Measurements from ENCODE around the gene ZDHHC20. TPM values are rescaled to one million over a fixed set of nuclear protein-coding genes. Genes with fewer than 3 reads are reported as not detected.

Gene ZDHHC20
- total RNA-seq, 2 experiments from 2014 or later: 40.2 to 44.9 TPM

DNA sequence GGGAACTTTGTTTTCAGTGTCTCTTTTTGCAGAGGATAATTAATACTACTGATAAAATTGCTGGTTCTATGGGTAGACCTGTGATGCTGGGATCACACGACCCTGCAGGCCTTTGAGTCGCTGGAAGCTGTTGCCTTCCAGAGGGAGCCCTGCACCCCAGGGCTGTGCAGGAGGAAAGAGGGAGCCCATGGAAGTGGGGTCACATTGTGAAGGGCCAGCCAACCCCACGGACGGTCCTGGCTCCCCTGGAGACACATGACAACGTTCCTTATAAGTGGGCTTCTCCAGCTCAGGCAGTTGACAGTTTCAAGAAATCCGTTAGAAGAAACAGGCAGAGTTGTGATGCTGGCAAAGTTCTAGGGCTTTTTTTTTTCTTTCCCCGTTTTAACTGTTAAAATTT, 98.0 kb downstream of the ZDHHC20 start:
- H3K27me3 Mint-ChIP-seq: no peaks in the 10 kb centered on the region
- H3K27ac Mint-ChIP-seq: no peak overlapping the region
- ChIA-PET CTCF (no interaction called here), POLR2A (no interaction called here)
- intact Hi-C loops (cut with DNase I, micrococcal nuclease): no loop called here
- no peaks in the 10 kb centered on the region for H3K9me3 Mint-ChIP-seq (ENCODE audit: low read depth)
- DNase-seq (no peak), ATAC-seq (no peak)
- peaks cover 7% of the 10 kb centered on the region for H3K4me1 Mint-ChIP-seq
- H3K4me3 Mint-ChIP-seq: no peak overlapping the region
- no peaks in the 10 kb centered on the region for H3K36me3 Mint-ChIP-seq (ENCODE audit: low read depth)

DNA sequence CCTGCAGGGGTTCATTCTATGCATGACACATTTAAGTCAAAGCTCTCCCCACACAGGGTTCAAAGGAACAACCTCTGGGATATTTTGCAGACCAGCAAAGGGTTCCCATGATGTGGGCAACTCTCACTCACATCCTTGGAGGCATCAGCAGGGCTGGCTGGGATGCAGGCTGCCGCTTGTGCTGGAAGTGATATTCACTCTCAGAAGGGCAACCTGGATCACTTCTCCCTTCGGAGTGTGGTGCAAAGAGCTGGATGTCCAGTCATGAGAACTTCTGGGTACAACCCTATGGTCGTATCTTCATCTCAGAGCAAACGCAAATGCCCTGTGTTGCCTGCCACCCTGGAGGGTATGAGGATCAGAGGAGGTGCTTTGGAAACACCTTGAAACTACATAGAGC, 98.6 kb downstream of the ZDHHC20 start:
- Mint-ChIP-seq H3K4me3 (no peak overlapping the region), H3K4me1 (peaks cover 3% of the 10 kb centered on the region), H3K36me3 (ENCODE audit: low read depth) (no peaks in the 10 kb centered on the region), H3K9me3 (ENCODE audit: low read depth) (no peaks in the 10 kb centered on the region), H3K27ac (no peak overlapping the region), H3K27me3 (no peaks in the 10 kb centered on the region)
- CTCF ChIA-PET: interaction anchor here (0.7 kb wide), 1 partner anchor 1726 kb away, joined by 3 read pairs; no protein-coding TSS in a partner anchor
- POLR2A ChIA-PET: no interaction called here
- intact Hi-C loops (cut with DNase I, micrococcal nuclease): no loop called here
- ATAC-seq (no peak), DNase-seq (no peak)

DNA sequence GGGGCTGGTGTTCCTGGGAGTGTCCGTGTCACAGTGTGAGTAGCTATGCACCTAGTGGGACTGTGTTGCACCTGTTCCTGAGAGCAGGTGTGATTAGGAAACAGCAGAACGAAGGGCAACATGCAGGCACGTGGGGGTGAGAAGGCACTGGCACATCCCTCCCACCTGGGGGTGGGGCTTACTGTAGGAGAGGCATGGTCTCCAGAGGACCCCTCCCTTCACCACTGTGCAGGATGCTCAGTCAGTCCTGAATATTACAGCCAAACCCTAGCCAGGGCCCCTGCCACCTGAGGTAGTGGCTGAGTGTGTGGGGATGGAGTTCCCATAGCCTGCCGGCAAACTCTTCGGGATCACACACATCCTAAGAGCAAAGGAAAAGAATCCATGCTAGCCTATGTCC, 99.2 kb downstream of the ZDHHC20 start:
- POLR2A ChIA-PET: no interaction called here
- CTCF ChIA-PET: interaction anchor here (0.7 kb wide), 1 partner anchor 1726 kb away, joined by 3 read pairs; no protein-coding TSS in a partner anchor
- Mint-ChIP-seq H3K4me1 (no peaks in the 10 kb centered on the region), H3K9me3 (ENCODE audit: low read depth) (no peaks in the 10 kb centered on the region), H3K27me3 (no peaks in the 10 kb centered on the region), H3K36me3 (ENCODE audit: low read depth) (no peaks in the 10 kb centered on the region), H3K4me3 (no peak overlapping the region), H3K27ac (no peak overlapping the region)
- no peak for ATAC-seq
- intact Hi-C loops (cut with DNase I, micrococcal nuclease): no loop called here
- DNase-seq: no peak

DNA sequence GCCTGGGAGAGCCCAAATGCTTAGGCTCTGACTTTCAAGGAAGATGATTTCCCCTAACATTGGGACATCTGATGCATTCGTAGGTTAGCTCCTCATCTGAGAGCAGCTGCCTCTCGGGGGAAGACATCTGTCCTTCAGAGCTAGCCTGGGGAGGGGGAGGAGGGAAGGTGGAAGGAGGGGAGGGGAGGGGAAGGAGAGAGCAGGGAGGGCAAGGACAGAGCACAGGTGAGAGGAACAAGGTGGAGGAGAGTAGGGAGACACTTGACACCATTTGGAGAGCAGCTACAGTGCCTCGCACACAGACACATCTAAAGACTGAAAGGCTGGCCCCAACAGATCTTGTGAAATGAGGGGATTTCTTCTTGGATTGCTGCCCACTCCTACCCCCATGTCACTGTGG, 103.8 kb downstream of the ZDHHC20 start:
- no peaks in the 10 kb centered on the region for H3K9me3 Mint-ChIP-seq (ENCODE audit: low read depth)
- H3K4me1 Mint-ChIP-seq: no peaks in the 10 kb centered on the region
- ChIA-PET POLR2A (no interaction called here), CTCF (no interaction called here)
- no peaks in the 10 kb centered on the region for H3K27me3 Mint-ChIP-seq
- intact Hi-C loops (cut with DNase I, micrococcal nuclease): no loop called here
- no peak for DNase-seq
- H3K4me3 Mint-ChIP-seq: no peak overlapping the region
- no peaks in the 10 kb centered on the region for H3K36me3 Mint-ChIP-seq (ENCODE audit: low read depth)
- no peak overlapping the region for H3K27ac Mint-ChIP-seq
- ATAC-seq: no peak

DNA sequence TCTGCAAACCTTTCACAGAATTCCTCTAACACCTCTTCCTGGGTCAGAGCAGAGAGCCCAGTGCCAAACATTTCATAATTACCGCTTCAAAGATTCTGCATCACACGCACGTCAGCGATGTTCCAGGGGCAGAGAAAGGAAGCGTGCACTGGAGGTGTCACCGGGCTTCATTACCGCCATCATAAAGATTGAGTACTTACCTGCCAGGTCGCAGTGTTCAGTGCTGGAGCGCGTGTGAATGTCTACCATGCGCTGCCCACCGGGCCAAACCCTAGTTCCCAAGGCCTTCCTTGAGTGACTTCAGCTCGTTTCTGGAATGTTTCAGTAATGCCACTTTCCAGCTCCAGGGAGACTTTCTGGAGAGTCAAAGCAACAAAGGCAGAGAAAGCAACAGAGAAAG, 104.4 kb downstream of the ZDHHC20 start:
- Mint-ChIP-seq H3K4me1 (no peaks in the 10 kb centered on the region), H3K4me3 (no peak overlapping the region), H3K9me3 (ENCODE audit: low read depth) (no peaks in the 10 kb centered on the region), H3K27ac (no peak overlapping the region), H3K36me3 (ENCODE audit: low read depth) (no peaks in the 10 kb centered on the region), H3K27me3 (no peaks in the 10 kb centered on the region)
- DNase-seq (no peak), ATAC-seq (no peak)
- ChIA-PET CTCF (no interaction called here), POLR2A (no interaction called here)
- intact Hi-C loops (cut with DNase I, micrococcal nuclease): no loop called here

DNA sequence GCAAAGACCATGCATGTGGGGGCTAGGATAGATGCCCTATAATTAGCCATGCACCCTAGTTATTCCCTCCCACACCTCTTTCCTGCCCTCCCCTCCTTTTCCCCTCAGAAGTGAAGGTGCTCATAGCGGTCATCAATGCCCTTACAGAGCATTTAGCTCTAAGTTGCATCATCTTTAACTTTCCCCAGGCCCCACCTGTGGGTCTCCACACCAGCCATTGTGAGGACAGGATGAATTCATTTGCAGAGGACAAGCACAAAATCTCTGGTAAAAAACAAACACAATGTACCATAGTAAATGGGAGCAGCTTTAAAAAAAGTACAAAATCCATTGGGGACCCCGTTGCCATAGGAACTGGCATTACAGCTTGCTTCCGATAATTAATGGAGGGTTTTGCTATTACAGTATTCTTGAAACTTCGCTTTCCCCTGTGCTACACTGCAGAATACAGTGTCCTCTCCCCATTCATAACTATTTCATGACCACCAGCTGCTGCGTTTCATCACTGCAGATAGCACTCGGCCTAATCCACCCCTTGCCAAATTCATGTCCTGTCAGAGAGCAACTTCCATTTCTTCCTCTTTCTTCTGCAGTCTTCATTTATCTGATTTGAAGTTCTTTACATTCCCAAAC, 110.5 kb downstream of the ZDHHC20 start:
- Mint-ChIP-seq H3K27ac (no peak overlapping the region), H3K27me3 (no peaks in the 10 kb centered on the region), H3K4me1 (peaks cover 14% of the 10 kb centered on the region), H3K4me3 (no peak overlapping the region), H3K36me3 (ENCODE audit: low read depth) (no peaks in the 10 kb centered on the region), H3K9me3 (ENCODE audit: low read depth) (no peaks in the 10 kb centered on the region)
- no peak for DNase-seq
- POLR2A ChIA-PET: no interaction called here
- intact Hi-C loops (cut with DNase I, micrococcal nuclease): no loop called here
- ATAC-seq: no peak
- CTCF ChIA-PET: no interaction called here

DNA sequence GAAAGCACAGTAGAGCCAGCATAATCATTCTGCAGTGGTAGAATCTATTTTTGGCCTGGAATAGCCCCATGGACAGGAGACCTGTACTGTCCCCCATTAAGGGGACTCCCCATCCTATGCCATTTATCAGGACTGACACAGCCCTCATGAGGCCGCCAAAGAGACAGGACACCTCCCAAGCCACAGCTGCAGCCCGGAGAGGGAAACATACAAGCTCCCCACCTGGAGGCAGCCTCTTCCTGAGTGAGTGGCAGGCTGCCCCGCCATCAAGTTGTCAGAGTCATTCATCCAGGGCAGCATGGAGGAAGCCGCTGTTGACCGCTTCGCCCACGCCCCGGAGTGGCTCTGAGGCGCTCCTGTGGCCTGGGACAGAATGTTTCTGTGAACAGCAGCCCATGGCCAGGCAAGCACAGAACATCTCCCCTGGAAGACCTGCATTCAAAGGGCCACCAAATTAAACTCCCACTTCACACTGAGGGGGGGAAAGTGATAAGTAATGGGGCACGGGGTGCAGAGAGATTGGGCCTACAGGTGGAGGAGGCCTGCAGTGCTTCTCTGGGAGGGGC, 111.3 kb downstream of the ZDHHC20 start:
- ATAC-seq (no peak), DNase-seq (no peak)
- Mint-ChIP-seq H3K36me3 (ENCODE audit: low read depth) (no peaks in the 10 kb centered on the region), H3K9me3 (ENCODE audit: low read depth) (no peaks in the 10 kb centered on the region), H3K27ac (no peak overlapping the region), H3K4me1 (peaks cover 21% of the 10 kb centered on the region), H3K4me3 (no peak overlapping the region), H3K27me3 (no peaks in the 10 kb centered on the region)
- intact Hi-C loops (cut with DNase I, micrococcal nuclease): no loop called here
- CTCF ChIA-PET: no interaction called here
- POLR2A ChIA-PET: no interaction called here

DNA sequence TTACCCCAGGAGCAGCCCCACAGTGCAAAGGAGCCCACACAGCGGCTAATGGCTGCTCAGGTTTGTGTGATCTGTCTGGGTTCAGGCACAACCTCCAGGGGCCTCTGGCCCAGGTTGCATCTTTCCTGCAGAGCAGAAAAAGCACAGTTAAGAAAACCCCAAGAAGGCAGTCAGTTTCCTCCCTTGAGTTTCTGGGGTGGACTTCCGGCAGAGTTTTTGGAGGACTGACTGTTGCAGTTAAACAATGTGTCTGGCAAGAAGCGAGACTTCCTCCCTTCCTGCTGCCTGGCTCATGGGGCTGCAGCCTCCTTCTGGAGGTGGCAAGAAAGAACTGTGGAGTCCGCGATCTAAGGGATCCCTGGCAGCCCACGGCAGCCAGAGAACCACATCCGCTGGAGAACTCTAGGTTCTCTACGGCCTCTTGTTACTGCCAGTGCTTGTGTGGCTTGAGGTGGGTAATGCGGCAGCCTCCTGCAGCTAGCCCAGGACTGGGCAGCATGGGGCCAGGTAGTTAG, 114.4 kb downstream of the ZDHHC20 start:
- Mint-ChIP-seq H3K4me1 (peaks cover 22% of the 10 kb centered on the region), H3K4me3 (peak overlapping the region; percentile 57), H3K27me3 (no peaks in the 10 kb centered on the region), H3K27ac (peak overlapping the region; percentile 79), H3K9me3 (ENCODE audit: low read depth) (no peaks in the 10 kb centered on the region), H3K36me3 (ENCODE audit: low read depth) (no peaks in the 10 kb centered on the region)
- POLR2A ChIA-PET: no interaction called here
- intact Hi-C loops (cut with DNase I, micrococcal nuclease): no loop called here
- CTCF ChIA-PET: interaction anchor here (1.4 kb wide), 1 partner anchor 132 kb away, joined by 3 read pairs; no protein-coding TSS in a partner anchor
- DNase-seq (peak; percentile 52), ATAC-seq (peak; percentile 79)

DNA sequence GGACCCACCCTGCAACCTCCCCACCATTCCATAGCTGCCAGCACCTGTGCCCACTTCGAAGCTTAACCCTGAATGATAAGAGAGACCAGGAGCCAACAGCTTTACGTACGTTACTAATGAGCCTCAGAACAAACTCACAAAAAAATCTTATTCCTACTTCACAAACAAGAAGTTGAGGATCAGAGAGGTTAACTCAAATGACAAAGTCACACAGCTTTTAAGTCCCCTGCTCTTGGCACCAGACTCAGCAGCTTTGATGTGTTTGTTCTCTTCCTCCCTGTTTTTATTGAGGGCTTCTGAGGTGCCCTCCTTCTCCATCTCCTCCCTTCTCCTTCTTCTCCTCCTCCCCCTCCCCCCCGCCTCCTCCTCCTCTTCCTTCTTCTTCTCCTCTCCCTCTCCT, 115.4 kb downstream of the ZDHHC20 start:
- CTCF ChIA-PET: interaction anchor here (0.7 to 1.4 kb wide), 3 partner anchors 15 to 134 kb away, joined by 3 read pairs; no protein-coding TSS in a partner anchor
- Mint-ChIP-seq H3K4me1 (peaks cover 22% of the 10 kb centered on the region), H3K4me3 (no peak overlapping the region), H3K27ac (peak overlapping the region; percentile 79), H3K9me3 (ENCODE audit: low read depth) (no peaks in the 10 kb centered on the region), H3K27me3 (no peaks in the 10 kb centered on the region), H3K36me3 (ENCODE audit: low read depth) (no peaks in the 10 kb centered on the region)
- POLR2A ChIA-PET: no interaction called here
- intact Hi-C loops (cut with DNase I, micrococcal nuclease): no loop called here
- DNase-seq: no peak
- ATAC-seq: no peak

DNA sequence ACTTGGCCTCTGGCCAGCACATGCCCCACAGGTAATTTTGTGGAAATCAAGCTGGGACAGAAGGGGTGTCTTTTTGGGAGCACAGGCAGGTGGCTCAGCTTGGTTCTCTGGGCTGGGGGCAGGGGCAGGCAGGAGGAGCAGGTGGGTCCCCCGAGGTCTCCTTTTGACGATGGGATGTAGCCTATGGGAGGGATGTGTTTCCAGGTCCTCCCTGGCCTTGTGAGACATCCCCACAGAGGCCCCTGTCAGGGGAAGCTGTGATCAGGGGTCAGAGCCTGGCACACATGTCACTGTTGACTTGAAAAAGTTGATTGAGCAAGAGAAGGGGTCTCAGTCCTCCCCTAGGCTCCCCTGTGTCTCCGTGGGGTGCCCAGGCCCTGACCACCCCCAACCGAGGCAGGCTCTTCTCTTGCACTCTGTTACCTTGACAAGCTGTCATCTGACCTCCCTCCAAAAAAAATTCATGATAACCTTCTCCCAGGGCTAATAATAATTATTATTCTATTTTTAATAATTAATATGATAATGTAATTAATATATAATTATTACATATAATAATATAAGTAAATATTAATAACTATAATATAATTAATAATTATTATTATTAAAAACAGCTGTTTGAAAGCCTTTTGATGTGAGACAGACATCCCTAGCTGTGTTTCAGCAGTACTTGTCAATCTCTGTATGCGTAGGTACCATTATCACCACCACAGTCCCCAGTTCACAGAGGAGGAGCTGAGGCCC, 116.2 kb downstream of the ZDHHC20 start:
- no peak for DNase-seq
- POLR2A ChIA-PET: interaction anchor here (0.5 kb wide), 1 partner anchor 184 kb away, joined by 4 read pairs; no protein-coding TSS in a partner anchor
- CTCF ChIA-PET: interaction anchor here (0.5 to 1.4 kb wide), 3 partner anchors 14 to 134 kb away, joined by 3 read pairs; no protein-coding TSS in a partner anchor
- H3K27ac Mint-ChIP-seq: no peak overlapping the region
- ATAC-seq: no peak
- peaks cover 22% of the 10 kb centered on the region for H3K4me1 Mint-ChIP-seq
- no peaks in the 10 kb centered on the region for H3K27me3 Mint-ChIP-seq
- intact Hi-C loops (cut with DNase I, micrococcal nuclease): no loop called here
- H3K9me3 Mint-ChIP-seq (ENCODE audit: low read depth): no peaks in the 10 kb centered on the region
- no peak overlapping the region for H3K4me3 Mint-ChIP-seq
- H3K36me3 Mint-ChIP-seq (ENCODE audit: low read depth): no peaks in the 10 kb centered on the region

DNA sequence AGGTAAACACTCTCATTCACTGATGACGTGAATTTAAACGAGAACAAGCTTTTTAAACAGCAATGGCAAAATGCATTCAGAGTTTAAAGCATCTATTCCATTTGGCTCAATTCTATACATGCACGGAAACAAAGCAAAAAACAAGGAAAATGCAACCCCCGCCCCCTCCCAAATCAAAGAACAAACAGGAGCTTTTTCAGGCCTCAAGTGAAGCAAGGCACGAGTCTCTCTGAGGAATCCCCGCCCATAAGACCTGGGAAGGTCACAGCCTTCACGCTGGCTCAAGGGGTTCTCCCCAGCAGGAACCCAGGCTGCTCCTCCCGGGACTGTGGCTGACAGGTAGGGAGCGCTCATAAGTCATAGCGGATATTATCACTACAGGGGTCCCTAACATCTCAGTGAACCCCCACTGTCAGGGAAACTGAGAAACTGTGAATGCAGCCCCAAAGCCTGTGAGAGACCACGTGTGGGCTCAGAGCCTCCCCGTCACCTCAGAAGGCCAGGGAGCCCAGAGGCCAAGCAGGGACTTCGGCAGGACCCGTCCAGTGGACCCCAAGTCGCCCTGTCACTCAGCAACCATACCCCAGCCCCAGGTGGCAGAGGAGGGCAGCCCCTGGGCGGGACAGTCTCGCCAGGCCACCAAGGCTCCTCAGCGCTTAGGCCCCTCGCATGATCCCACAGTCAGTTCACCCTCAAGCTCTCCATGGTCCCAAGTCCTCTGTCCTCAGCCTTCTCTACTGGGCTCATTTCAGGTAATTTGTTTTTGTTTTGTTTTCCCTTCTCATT, 117.3 kb downstream of the ZDHHC20 start:
- ATAC-seq (no peak), DNase-seq (no peak)
- Mint-ChIP-seq H3K4me1 (peaks cover 22% of the 10 kb centered on the region), H3K36me3 (ENCODE audit: low read depth) (no peaks in the 10 kb centered on the region), H3K4me3 (no peak overlapping the region), H3K9me3 (ENCODE audit: low read depth) (no peaks in the 10 kb centered on the region), H3K27ac (no peak overlapping the region), H3K27me3 (no peaks in the 10 kb centered on the region)
- intact Hi-C loops (cut with DNase I, micrococcal nuclease): no loop called here
- ChIA-PET CTCF (no interaction called here), POLR2A (no interaction called here)
